GM21515 (cell line): ENCODE measurements around the gene IRF2BPL.

Experiments used
- ATAC-seq: cut with Tn5 transposase; IDR thresholded peaks from one replicate; pipeline ENCODE4 v1.9.1; 2021; ENCODE audit not compliant: unreplicated experiment

Gene IRF2BPL

GRCh38 chr14:77028384-77029231 is at the start of gene IRF2BPL:
Gene IRF2BPL, minus strand, starts transcription at chr14:77028708. Its CDS starts 916 bp downstream, at chr14:77027792.
- peak; percentile 70 for ATAC-seq

GRCh38 chr14:77077040-77077439 is 48.5 kb upstream of the IRF2BPL start:
- ATAC-seq = no peak

- no peak for ATAC-seq
Measured at GRCh38 chr14:77076113-77076631, 47.7 kb upstream of the IRF2BPL start.

- no peak for ATAC-seq
Measured at GRCh38 chr14:77074969-77075368, 46.5 kb upstream of the IRF2BPL start.

- ATAC-seq = no peak
Measured at GRCh38 chr14:77071938-77072388, 43.5 kb upstream of the IRF2BPL start.

GRCh38 chr14:77069551-77069950 is 41.0 kb upstream of the IRF2BPL start:
- ATAC-seq = no peak

GRCh38 chr14:77068517-77069200 is 40.2 kb upstream of the IRF2BPL start:
- no peak for ATAC-seq

GRCh38 chr14:77067632-77068516 is 39.4 kb upstream of the IRF2BPL start:
- no peak for ATAC-seq

- no peak for ATAC-seq
Measured at GRCh38 chr14:77066578-77067172, 38.2 kb upstream of the IRF2BPL start.

GRCh38 chr14:77065851-77066577 is 37.5 kb upstream of the IRF2BPL start:
- ATAC-seq = no peak

- no peak for ATAC-seq
Measured at GRCh38 chr14:77064521-77065178, 36.1 kb upstream of the IRF2BPL start.

GRCh38 chr14:77063571-77064171 is 35.2 kb upstream of the IRF2BPL start:
- no peak for ATAC-seq

GRCh38 chr14:77062261-77062660 is 33.8 kb upstream of the IRF2BPL start:
- ATAC-seq = no peak

GRCh38 chr14:77061630-77062257 is 33.2 kb upstream of the IRF2BPL start:
- ATAC-seq = no peak

- no peak for ATAC-seq
Measured at GRCh38 chr14:77059276-77059915, 30.9 kb upstream of the IRF2BPL start.

- ATAC-seq = no peak
Measured at GRCh38 chr14:77058785-77059184, 30.3 kb upstream of the IRF2BPL start.

GRCh38 chr14:77058117-77058516 is 29.6 kb upstream of the IRF2BPL start:
- ATAC-seq = no peak

GRCh38 chr14:77055981-77056380 is 27.5 kb upstream of the IRF2BPL start:
- no peak for ATAC-seq
